Esophagus muscularis mucosa (tissue), 4 donors: ENCODE results near the gene PPARG. TPM values are rescaled to one million over a fixed set of nuclear protein-coding genes. Genes with fewer than 3 reads are reported as not detected.
"Not testable (repeated sequence)": the region's sequence is repeated elsewhere in the genome, so short reads cannot be mapped to it uniquely, and the experiment has no call there.

Source experiments
- DNase-seq: peaks from one replicate; pipeline ENCODE4 v3.0.0-alpha.2; 2017; ENCODE audit errors: extremely low spot score
- H3K27ac ChIP-seq, 4 donors: fragments of 200-600 bp; sonication (generic); replicated peaks in 1 of 4; 1 replicate in 3 of 4; 2 replicates in 1 of 4; pipeline ENCODE4 v1.5.1; 2016 to 2019; ENCODE audit warnings: mild to moderate bottlenecking in 1 of 4
- H3K27me3 ChIP-seq, 4 donors: fragments of 200-600 bp; sonication (generic); one replicate each; pipeline versions ENCODE4 v1.5.1 to v1.6.0; 2016 to 2019
- H3K36me3 ChIP-seq, 4 donors: fragments of 200-600 bp; sonication (generic); one replicate each; pipeline ENCODE4 v1.5.1; 2016 to 2019
- H3K4me1 ChIP-seq, 4 donors: fragments of 200-600 bp; sonication (generic); one replicate each; pipeline ENCODE4 v1.5.1; 2016 to 2019
- H3K4me3 ChIP-seq, 4 donors: fragments of 200-600 bp; sonication (generic); 1 replicate in 2 of 4; 2 replicates in 2 of 4; pipeline ENCODE4 v1.5.1; 2016 to 2019; ENCODE audit warnings: mild to moderate bottlenecking in 4 of 4, moderate library complexity in 1 of 4
- H3K9me3 ChIP-seq, 4 donors: fragments of 200-600 bp; sonication (generic); 1 replicate in 3 of 4; 2 replicates in 1 of 4; pipeline ENCODE4 v1.5.1; 2016 to 2019
- CTCF ChIP-seq, 3 experiments: fragments of 200-600 bp in 2 of 3; fragments of 450-650 bp in 1 of 3; sonication (generic) in 2 of 3; IDR thresholded peaks; one replicate each; pipeline ENCODE4 v1.5.1; 2017 to 2019; ENCODE audit warnings: antibody characterized with exemption in 3 of 3, mild to moderate bottlenecking in 2 of 3, moderate library complexity in 1 of 3
- EP300 ChIP-seq: sonication (generic); formaldehyde crosslinking; IDR thresholded peaks from one replicate; pipeline ENCODE4 v1.6.1; 2017; ENCODE audit warnings: antibody characterized with exemption
- POLR2A ChIP-seq: fragments of 450-650 bp; IDR thresholded peaks from one replicate; pipeline ENCODE4 v1.6.1; 2017; ENCODE audit warnings: antibody characterized with exemption, moderate library complexity, mild to moderate bottlenecking, low read depth
- POLR2AphosphoS5 ChIP-seq, 2 donors: sonication (generic); formaldehyde crosslinking; IDR thresholded peaks; one replicate each; pipeline ENCODE4 v1.6.1; 2017; ENCODE audit warnings: antibody characterized with exemption in 2 of 2
- WGBS: methylation state at CpG from one replicate; pipeline ENCODE4 v1.1.5; 2018; 5-methylcytosine and 5-hydroxymethylcytosine counted together
- intact Hi-C: fragments of 100-400 bp; cut with DNase I; formaldehyde crosslinking; loops from one replicate; pipeline ENCODE4 v1.15.1; 2023
- small RNA-seq, 3 donors: library from RNA; depleted of rRNA; stranded (forward); fragments of <200 nt; gene quantifications; one replicate each; pipeline ENCODE3, GENCODE V24; 2016
- total RNA-seq, 4 donors: library from RNA; depleted of rRNA; stranded (reverse); fragments of >200 nt; gene quantifications; one replicate each; pipeline versions ENCODE4 v1.1.0 to v1.2.1, GENCODE V29; 2016

The PPARG gene
- total RNA-seq, 4 donors from 2014 or later: 3.7 to 10.6 (median 8.8) TPM

- DNase-seq: no peak
- no peaks in the 10 kb centered on the region for H3K36me3 ChIP-seq
- intact Hi-C loops: loop anchor here (10.0 kb wide), 1 partner anchor 192 kb away; the partner anchor contains the start of gene PPARG
- no peak overlapping the region for H3K4me3 ChIP-seq
- no peaks in the 10 kb centered on the region for H3K9me3 ChIP-seq
- no peak for TF ChIP-seq CTCF (IDR thresholded peaks at IDR 0.05)
- no peak for TF ChIP-seq EP300
- WGBS: 90% methylated on average over 5 of the region's 5 CpGs
- no peak overlapping the region for H3K27ac ChIP-seq
- no peaks in the 10 kb centered on the region for H3K27me3 ChIP-seq
- peaks cover 6 to 10% (median 9%) of the 10 kb centered on the region in 4 donors for H3K4me1 ChIP-seq
Observed at GRCh38 chr3:12477256-12477655, 188.4 kb downstream of the PPARG start.

GRCh38 chr3:12478326-12478725 is 189.5 kb downstream of the PPARG start:
- no peak for DNase-seq
- no peak overlapping the region for H3K27ac ChIP-seq
- no peak overlapping the region for H3K4me3 ChIP-seq
- peaks cover 9 to 12% (median 10%) of the 10 kb centered on the region in 4 donors for H3K4me1 ChIP-seq
- no peaks in the 10 kb centered on the region for H3K27me3 ChIP-seq
- no peaks in the 10 kb centered on the region for H3K9me3 ChIP-seq
- TF ChIP-seq EP300 (no peak), POLR2A (no peak), POLR2AphosphoS5 (IDR thresholded peaks at IDR 0.05) (no peak)
- H3K36me3 ChIP-seq: no peaks in the 10 kb centered on the region
- intact Hi-C loops: loop anchor here (10.0 kb wide), 1 partner anchor 194 kb away; the partner anchor contains the start of gene PPARG
- WGBS: 79% methylated on average over 5 of the region's 5 CpGs

- H3K36me3 ChIP-seq, DNase-seq, H3K27ac ChIP-seq, H3K4me3 ChIP-seq, H3K27me3 ChIP-seq, H3K9me3 ChIP-seq: not testable (repeated sequence)
- WGBS: 94% methylated on average over 3 of the region's 3 CpGs
- peaks cover 13 to 19% (median 16%) of the 10 kb centered on the region in 4 donors for H3K4me1 ChIP-seq
- intact Hi-C loops: loop anchor here (10.0 kb wide), 1 partner anchor 194 kb away; the partner anchor contains the start of gene PPARG
Observed at GRCh38 chr3:12479198-12479597, 190.3 kb downstream of the PPARG start.

- Histone ChIP-seq H3K27me3 (no peaks in the 10 kb centered on the region), H3K4me3 (no peak overlapping the region), H3K27ac (no peak overlapping the region), H3K4me1 (peaks cover 14 to 23% (median 19%) of the 10 kb centered on the region in 4 donors), H3K9me3 (no peaks in the 10 kb centered on the region), H3K36me3 (no peaks in the 10 kb centered on the region)
- intact Hi-C loops: loop anchor here (2.0 to 10.0 kb wide), 4 partner anchors 185 to 345 kb away; partner anchors contain the start of genes PPARG and RAF1
- TF ChIP-seq POLR2AphosphoS5 (IDR thresholded peaks at IDR 0.05) (no peak), CTCF (IDR thresholded peaks at IDR 0.05) (peak; percentile 72 to 78 (median 75)), EP300 (no peak), POLR2A (no peak)
- WGBS: 22% methylated on average over 8 of the region's 9 CpGs
- no peak for DNase-seq
Observed at GRCh38 chr3:12479919-12480427, 191.1 kb downstream of the PPARG start.

GRCh38 chr3:12483410-12483809 is 194.5 kb downstream of the PPARG start:
- TF ChIP-seq EP300: no peak
- no peak for TF ChIP-seq POLR2A
- Histone ChIP-seq H3K27ac (peak overlapping the region; percentile 67 to 81 (median 72)), H3K4me1 (peaks cover 17 to 39% (median 21%) of the 10 kb centered on the region in 4 donors), H3K4me3 (peak overlapping the region; percentile 63 to 77 (median 70)), H3K27me3 (no peaks in the 10 kb centered on the region), H3K36me3 (no peaks in the 10 kb centered on the region), H3K9me3 (no peaks in the 10 kb centered on the region)
- 27% methylated on average over 1 of the region's 1 CpG for WGBS
- intact Hi-C loops: loop anchor here (10.0 kb wide), 2 partner anchors 181 to 241 kb away; partner anchors contain the start of gene RAF1
- no peak for DNase-seq

GRCh38 chr3:12483872-12484197 is 195.0 kb downstream of the PPARG start:
- intact Hi-C loops: loop anchor here (2.0 to 10.0 kb wide), 3 partner anchors 73 to 241 kb away; partner anchors contain the start of genes MKRN2 and RAF1
- no peak for DNase-seq
- Histone ChIP-seq H3K36me3 (no peaks in the 10 kb centered on the region), H3K4me1 (peaks cover 17 to 39% (median 21%) of the 10 kb centered on the region in 4 donors), H3K9me3 (no peaks in the 10 kb centered on the region), H3K4me3 (peak overlapping the region; percentile 63 to 77 (median 70)), H3K27me3 (no peaks in the 10 kb centered on the region), H3K27ac (peak overlapping the region; percentile 67 to 81 (median 72))
- TF ChIP-seq POLR2A (no peak), POLR2AphosphoS5 (IDR thresholded peaks at IDR 0.05) (no peak)
- WGBS: 2% methylated on average over 5 of the region's 10 CpGs

Small RNA genes lying within 50 kb of the gene (small RNA-seq; reads per million reads assigned to genes)
- 0 reads per million in 3 donors for gene AC091492.1

Other genes starting within 250 kb of the PPARG start
- 10 to 100 TPM; 24.1 to 48.0 (median 30.5) TPM for gene TIMP4, start 130.2 kb upstream of the PPARG start, total RNA-seq
- gene TSEN2, start 195.4 kb downstream of the PPARG start, total RNA-seq: 10 to 100 TPM; 17.6 to 20.4 (median 19.4) TPM